HG03469 (cell line): Measurements from ENCODE around the gene RRP12.

Experiments used
- ATAC-seq: cut with Tn5 transposase; IDR thresholded peaks from one replicate; pipeline ENCODE4 v1.9.1; 2021; ENCODE audit warnings: mild to moderate bottlenecking, moderate library complexity, moderate number of reproducible peaks; ENCODE audit not compliant: unreplicated experiment

RRP12 gene

DNA sequence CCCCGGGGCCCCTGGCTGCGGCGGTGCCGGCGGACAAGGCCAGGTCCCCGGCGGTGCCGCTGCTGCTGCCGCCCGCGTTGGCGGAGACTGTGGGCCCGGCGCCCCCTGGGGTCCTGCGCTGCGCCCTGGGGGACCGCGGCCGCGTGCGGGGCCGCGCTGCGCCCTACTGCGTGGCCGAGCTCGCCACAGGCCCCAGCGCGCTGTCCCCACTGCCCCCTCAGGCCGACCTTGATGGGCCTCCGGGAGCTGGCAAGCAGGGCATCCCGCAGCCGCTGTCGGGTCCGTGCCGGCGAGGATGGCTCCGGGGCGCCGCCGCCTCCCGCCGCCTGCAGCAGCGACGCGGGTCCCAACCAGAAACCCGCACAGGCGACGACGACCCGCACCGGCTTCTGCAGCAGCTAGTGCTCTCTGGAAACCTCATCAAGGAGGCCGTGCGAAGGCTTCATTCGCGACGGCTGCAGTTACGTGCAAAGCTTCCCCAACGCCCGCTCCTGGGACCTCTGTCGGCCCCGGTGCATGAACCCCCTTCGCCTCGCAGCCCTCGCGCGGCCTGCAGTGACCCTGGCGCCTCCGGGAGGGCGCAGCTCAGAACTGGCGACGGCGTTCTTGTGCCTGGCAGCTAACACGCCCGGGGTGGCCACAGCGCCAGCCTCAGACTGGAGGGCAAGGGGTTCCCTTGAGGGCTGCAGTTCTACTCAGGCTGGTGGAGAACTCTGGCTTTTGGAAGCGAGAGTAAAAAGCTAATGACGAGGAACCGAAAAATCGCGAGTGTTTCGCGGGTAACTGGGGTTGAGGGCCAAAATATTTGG lies 81.3 kb downstream of the RRP12 start:
- peak; percentile 12 for ATAC-seq

DNA sequence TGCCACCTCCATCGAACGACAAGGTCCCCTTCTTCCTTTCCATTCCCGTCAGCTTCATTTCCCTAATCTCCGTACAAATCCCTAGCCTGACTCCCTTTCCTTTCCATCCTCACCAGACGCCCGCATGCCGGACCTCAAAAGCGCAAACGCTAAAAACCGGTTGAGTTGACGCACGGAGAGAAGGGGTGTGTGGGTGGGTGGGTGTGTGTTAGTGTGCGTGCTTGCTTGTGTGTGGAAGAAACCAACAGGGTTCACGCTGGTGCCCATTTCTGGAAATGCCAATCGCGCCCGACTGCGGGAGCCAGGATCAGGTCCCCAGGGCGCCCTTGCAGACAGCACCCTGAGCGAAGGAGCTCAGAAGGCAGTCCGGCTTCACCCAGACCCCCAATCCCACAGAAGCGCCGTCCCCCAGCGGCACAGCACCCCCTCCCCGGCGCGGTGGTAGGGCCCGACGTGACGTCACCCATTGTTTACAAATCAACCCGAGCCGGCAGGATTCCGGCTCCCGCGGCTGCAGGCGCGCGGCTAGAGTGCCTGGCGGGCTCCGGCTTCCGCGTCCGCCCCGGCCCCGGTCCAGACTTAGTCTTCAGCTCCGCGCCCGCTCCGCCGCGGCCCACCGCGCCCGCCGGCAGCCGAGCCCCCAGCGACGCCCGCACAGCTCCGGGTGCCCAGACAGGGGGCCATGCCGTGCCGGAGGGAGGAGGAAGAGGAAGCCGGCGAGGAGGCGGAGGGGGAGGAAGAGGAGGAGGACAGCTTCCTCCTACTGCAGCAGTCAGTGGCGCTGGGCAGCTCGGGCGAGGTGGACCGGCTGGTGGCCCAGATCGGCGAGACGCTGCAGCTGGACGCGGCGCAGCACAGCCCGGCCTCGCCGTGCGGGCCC lies 82.1 kb downstream of the RRP12 start, which contains the start of gene FRAT1:
Gene FRAT1, plus strand, starts transcription at position 500 of the 880 bp plus-strand sequence. Its CDS starts 183 bp downstream, at position 683.
- ATAC-seq, result peak; percentile 61

- no peak for ATAC-seq
Measured at GRCh38 chr10:97314671-97315070, 86.5 kb downstream of the RRP12 start.

GRCh38 chr10:97312897-97313296 lies 88.2 kb downstream of the RRP12 start:
- ATAC-seq, result no peak

GRCh38 chr10:97311111-97311626 lies 90.0 kb downstream of the RRP12 start:
- ATAC-seq, result no peak

DNA sequence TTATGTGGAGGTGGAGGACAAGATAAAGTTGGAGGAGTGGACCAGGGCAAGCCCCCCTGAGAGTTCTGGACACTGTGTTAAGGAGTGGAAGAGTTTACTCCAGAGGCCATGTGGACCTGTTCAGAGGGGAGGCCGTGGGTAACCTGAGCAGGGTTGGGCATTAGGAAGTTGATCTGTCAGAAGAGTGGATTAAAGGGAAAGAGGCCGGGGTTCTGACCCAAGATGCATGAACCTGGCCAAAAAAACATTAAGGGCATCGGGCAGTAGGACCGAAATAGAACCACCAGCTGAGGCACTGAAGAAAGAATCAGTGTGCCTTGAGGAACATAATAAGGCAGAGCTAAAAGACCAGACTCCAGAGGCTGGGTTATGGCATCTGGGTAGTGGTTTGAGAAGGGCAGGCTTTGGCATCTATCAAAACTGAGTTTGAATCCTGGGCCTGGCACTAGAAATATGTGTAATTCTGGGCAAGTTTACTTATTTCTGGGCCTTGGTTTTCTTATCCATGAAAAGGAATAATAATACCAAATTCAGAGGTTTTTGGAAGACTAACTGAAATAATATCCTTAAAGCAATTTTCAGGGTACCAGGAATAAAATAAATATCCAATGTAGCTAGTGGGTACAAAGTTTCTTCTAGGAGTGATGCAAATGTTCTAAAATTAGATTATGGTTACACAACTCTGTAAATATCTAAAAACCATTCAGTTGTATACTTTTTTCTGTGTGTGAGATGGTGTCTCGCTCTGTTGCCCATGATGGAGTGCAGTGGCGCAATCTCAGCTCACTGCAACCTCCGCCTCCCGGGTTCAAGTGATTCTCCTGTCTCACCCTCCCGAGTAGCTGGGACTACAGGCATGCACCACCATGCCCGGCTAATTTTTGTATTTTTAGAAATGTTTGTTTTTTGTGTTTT lies 93.0 kb downstream of the RRP12 start:
- no peak for ATAC-seq

DNA sequence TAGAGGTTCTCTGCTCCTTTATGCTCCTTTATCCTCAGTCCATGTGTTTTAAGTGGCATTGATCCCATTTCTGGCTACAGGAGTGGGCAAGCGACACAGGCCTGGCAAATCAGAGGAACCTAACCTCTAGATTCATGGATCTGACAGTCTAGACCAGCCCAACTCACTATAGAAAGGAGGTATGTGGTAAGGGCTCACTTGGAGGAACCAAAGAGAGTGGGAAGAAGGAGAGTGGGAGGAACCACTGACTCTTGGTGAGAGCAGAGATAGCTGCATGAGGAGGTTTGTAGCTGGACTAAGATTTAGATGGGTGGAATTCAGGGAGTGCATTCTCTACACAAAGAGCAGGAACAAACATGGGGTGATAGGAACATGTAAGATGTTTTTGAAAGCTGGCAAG lies 93.7 kb downstream of the RRP12 start:
- no peak for ATAC-seq
